Stimulated activated CD8-positive, alpha-beta memory T cell treated with anti-CD3 and anti-CD28 coated beads, Interleukin-15, amount 100 ng/mL, for 48 hours (primary cell): Measurements from ENCODE around the gene TUBGCP2.

Source experiments
- DNase-seq, 2 donors: peaks; one replicate each; pipeline ENCODE4 v3.0.0-alpha.2; 2020; ENCODE audit warnings: low read depth in 2 of 2

Gene TUBGCP2, protein sequence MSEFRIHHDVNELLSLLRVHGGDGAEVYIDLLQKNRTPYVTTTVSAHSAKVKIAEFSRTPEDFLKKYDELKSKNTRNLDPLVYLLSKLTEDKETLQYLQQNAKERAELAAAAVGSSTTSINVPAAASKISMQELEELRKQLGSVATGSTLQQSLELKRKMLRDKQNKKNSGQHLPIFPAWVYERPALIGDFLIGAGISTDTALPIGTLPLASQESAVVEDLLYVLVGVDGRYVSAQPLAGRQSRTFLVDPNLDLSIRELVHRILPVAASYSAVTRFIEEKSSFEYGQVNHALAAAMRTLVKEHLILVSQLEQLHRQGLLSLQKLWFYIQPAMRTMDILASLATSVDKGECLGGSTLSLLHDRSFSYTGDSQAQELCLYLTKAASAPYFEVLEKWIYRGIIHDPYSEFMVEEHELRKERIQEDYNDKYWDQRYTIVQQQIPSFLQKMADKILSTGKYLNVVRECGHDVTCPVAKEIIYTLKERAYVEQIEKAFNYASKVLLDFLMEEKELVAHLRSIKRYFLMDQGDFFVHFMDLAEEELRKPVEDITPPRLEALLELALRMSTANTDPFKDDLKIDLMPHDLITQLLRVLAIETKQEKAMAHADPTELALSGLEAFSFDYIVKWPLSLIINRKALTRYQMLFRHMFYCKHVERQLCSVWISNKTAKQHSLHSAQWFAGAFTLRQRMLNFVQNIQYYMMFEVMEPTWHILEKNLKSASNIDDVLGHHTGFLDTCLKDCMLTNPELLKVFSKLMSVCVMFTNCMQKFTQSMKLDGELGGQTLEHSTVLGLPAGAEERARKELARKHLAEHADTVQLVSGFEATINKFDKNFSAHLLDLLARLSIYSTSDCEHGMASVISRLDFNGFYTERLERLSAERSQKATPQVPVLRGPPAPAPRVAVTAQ

DNA sequence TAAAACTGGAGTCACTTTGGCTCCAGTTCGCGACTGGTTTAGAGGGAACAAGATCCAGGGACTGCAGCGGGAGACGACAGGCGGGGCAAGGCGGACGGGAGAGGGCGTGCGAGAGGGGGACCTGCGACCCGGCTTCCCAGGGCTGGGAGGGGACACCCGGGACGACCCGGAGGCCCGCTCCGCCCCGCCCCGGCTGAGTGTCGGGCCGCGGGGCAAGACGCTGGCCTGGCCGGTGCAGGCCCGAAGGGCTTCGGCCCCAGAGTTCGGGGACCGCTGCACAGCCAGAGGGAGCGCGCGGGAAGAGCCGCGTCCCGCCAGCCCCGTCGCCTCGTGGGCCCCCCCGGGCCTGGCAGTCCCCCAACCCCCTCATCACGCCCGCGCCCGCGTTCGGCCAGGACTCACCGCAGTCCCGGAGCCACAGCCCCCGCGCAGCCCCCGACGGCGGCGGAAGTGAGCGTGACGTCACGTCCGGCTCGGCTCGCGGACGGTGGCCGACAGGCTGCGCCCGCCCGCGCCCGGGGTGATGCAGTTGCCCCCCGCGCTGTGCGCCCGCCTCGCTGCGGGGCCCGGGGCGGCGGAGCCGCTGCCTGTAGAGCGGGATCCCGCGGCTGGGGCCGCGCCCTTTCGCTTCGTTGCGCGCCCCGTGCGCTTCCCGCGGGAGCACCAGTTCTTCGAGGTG, at the start of gene TUBGCP2, which contains the start of gene ZNF511:
TUBGCP2 (minus strand) TSS at position 452 of the 679 bp plus-strand sequence. CDS start 5,931 bp downstream, outside the sequence.
ZNF511 (plus strand) TSS at position 494 of the 679 bp plus-strand sequence; CDS start at position 524, 30 bp downstream.
- peak; percentile 86 for DNase-seq

DNA sequence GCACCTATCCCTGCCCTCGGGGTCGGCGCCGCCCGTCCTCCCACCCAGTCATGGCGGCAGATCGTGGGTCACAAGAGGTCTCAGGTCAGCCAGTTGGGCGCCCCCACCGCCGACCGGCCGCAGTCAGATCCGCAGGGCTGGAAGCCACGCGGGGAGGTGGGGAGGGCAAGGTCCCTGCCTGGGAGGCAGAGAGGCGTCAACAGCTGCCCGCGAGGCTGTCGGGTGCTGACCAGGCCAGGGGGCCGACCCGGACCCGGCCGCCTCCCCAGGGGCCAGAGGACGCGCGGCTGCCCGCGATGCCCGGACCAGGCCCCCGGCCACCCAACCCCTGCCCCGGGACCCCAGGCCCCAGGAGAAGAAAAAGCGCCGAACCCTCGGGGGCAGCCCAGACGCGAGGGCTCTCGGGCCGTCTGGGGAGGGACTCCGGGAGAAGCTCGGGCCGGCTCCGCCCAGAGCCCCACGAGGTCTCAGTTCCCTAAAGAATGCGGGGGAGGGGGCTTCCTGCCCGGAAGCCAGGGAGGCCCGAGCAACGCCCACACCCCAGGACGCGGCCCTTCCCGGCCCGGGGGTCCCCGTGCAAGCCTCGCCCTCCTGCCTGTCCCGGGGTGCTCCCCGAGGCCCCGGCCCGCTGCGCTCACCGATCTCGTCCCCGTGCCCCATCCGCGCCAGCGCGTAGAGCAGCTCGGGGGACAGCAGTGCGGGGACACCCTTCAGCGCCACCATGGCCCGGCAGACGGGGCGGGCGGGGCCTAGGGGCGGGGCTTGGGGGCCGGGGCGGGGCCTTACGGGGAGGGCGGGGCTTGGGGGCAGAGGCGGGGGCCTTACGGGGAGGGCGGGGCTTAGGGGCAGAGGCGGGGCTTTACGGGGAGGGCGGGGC, 48.9 kb upstream of the TUBGCP2 start, which contains the start of gene FUOM:
FUOM (minus strand) TSS at position 735 of the 877 bp plus-strand sequence; CDS start at position 723, 12 bp downstream.
- DNase-seq: peak; percentile 65 to 70

DNA sequence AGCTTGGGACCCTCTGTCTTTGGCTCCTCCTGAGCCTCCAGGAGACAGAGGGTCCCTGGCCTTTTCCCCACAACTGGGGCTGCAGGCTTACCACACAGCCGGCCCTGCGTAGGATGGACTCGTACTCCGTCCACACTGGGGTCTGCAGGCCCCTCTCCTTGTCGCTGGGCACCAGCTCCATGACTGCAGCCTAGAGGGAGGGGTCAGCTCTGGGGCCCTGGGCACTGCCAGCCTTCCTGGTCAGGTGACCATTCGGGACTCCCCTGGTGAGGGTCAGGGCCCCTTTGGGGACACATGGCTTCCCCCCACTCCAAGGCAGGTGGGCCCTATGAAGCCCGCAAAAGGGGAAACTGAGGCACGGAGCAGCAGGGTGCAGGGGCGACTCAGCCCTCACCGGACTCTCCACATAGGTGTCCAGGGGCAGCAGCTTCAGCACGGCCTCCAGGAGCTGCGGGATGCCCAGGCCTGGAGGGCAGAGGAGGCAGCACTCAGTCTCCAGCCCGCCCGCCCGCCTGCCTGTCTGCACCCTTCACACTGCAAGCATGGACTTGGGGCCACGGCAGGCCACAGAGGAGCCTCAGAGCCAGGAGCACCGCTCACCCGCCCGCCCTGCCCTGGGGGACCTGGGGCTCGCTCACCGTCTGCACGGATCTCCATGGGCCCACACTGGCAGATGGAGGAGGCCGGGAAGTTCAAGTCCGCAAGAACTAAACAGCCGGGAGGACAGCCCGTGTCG, 48.0 kb upstream of the TUBGCP2 start:
- DNase-seq: no peak

DNA sequence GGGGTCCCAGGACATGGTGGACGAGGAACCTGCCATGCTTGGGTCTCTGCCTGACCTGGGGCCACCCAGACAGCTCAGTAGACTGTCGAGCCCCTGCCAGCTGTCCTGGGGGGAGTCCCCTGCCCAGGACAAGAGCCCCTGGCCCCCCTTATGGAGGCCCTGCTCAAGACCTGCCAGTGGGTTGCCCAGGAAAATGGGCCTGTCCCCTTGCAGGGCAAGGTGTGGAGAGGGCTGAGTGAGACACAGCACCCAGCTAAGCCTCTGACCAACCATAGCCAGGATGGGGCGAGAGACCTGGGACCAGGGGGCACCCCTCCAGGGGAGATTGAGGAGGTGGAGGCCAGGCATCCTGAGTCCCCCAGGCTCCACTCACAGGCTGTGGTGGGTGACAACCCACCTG, 47.3 kb upstream of the TUBGCP2 start:
- DNase-seq: no peak

DNA sequence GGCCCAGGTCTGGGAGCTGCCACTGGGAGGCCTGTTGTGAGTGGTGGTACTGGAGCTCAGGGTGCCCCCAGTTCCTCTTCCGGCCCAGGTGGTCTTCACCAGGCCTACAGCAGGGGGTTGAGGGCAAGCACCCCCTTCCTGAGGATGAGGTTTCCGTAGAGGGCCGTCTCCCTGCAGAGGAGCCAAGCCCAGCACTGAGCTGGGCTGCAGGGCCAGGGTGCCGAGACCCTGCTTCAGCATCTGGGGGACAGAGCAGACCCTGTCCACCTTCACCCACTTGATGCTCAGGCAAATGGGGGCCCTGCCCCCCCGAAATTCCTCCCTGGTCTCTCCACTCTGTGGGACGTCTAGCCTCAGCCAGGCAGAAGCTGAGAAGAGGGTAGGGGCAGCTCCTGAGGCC, 46.6 kb upstream of the TUBGCP2 start:
- DNase-seq: no peak

DNA sequence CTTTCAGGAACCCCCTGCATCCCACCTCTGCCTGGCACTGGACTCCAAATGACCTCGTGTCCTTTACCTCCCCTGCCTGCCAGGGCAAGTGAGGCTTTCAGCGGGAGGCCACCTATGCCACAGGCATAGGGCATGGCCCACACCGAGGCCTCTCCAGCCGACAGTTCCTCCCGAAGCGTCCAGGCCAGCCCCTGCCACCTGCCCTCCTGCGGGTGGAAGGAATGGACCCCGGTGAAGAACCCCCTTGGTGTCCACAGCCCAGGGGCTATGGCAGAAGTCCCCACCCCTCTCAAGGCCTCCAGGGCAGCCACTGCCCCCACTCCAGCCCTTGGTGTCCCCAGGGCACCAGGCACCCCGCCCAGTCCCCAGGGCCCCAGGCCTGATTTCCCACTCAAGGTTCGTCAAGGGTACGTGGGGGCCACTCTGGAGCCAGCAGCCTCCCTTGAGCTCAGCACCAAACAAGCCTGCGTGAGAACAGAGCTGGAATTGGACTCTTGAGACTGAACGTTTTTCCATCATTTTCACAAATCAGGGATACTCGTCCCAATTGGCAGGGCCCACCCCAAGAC, 46.1 kb upstream of the TUBGCP2 start:
- DNase-seq: no peak

DNA sequence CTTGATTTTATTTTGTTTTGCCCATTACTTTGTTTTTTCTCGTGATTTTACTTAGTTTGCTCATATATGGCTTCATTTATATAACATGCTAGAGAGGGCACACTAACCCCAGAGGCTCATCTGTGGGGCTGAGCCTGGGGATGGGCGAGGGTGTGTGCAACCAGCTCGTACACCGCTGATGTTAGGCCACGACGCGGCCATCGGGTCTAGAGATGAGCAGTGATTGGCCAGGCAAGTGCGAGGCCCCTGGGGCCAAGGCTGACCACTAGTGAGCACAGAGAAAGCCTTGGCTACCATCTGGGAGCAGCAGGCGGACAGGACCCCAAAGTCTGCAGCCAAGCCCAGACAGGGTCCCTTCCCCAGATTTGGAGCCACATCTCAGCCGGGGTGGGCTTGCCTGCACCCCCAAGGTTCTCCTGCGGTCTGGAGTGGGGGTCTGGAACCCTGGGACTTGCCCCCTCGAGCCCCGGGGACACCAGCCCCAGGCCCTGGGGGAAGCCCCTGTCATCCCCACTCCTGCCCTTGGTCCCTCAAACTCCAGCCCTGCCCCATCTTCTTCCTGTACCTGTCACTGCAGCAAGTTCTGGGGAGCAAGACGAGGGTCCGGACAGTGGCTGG, 45.4 kb upstream of the TUBGCP2 start:
- DNase-seq: no peak

DNA sequence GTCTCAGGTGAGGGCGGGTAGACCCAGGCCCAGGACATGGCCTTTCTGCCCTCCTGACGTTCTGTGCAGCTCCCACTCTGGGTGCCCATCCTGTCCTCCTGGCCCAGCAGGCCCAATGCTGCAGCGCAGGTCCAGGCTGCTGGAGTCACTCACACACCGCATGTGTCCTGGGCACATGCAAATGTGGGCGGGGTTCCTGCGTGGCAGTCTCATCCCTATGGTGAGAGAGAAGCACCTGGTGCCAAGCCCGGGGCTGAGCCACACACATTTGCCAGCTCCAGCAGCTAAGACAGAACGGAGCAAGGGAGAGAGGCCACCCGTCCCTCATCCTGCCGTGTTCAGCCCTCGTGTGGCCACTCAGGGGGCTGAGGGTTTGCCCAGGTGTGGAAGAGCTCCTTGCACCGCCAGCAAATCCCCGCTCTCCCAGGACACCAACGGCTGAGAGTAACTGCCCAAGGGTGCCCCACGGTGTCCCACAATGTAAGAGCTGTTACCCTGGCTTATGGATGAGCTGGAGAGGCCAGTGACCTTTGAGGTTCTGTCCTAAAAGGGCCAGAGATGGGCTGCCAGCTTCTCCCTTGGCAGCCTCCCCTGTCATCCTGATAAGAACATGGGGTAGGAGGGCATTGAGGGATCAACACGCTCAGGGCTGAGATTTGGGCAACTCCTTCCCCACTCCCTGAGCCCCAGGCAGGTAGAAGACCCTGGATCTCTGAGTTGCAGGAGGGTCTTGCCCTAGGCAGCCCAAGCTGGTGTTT, 44.7 kb upstream of the TUBGCP2 start:
- no peak for DNase-seq

DNA sequence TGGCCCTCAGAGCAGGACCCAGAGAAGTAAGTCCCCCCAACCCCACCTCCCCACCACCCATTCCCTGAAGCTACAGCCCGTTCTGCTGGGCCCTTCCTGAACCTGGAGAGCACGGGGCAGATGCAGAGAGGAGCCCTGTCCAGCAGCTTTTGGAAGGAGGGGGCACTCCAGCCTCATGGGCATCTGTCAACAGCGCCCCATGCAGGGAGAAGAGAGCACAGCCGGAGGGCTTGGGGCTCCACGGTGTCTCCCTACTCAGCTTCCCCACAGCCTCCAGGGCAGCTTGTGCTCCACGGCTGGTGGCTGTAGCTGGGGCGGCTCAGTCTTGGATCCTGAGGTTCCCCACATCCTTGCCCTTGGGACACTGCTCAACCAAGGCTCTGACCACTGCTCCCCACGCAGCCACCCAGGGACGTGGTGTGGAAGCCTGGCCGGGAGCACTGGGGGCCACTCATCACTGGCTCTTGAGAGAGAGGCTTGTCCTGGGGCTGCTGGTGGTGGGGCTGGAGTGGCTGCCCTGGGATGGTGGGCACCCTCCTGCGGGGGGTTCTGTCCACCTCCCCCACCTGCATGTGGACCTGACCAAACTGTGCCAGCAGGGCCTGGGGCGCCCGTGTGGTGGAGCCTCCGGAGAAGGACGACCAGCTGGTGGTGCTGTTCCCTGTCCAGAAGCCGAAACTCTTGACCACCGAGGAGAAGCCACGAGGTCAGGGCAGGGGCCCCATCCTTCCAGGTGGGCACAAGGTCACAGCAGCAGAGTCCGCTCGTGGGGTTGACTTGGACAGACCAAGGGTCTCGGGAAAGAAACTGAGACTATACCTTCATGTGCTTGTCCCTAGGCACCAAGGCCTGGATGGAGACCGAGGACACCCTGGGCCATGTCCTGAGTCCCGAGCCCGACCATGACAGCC, 43.0 kb upstream of the TUBGCP2 start:
- no peak for DNase-seq

DNA sequence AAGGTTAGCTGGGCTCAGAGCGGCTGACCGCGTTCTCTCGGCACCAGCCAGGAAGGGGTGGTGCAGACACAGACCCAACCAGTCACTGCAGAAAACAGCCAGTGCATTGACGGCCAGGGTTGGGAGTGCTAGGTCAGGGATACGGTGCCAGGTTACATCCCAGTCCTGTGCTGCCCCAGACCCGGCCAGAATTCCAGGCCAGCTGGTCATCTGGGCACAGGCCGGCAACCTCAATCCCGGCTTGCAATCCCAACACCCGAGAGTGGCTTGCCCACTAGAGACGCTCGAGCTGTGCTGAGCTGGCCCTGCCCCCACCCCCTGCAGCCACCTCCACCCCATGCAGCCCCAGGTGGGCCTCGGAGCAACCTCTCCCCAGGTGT, 42.3 kb upstream of the TUBGCP2 start:
- DNase-seq: no peak

DNA sequence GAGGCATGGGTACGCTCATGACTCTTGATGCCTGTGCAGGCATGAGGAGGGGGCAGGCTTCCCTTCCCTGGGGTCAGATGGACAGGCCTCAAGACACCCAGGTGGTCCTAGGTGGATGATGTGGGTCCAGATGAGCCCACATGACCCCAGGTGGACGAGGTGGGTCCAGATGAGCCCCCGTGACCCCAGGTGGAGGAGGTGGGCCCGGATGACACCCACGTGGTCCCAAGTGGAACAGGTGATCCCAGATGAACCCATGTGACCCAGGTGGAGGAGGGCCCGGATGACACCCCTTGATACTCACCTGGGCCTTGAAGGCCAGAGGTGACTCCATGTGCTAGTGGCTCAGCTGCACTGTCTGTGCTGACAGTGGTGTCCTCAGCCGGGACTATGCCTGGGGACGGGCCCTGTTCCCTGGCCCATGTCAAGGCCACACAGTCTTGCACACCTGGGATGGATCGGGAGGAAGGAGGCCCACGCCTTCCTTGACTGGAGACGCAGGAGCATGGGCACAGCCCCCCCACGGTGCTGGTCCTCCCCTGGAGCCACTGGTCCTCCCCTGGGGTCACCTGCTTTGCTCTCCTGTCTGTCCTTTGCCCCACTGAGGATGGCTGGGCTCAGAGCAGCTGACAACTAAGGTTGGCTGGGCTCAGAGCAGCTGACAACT, 41.7 kb upstream of the TUBGCP2 start:
- no peak for DNase-seq

DNA sequence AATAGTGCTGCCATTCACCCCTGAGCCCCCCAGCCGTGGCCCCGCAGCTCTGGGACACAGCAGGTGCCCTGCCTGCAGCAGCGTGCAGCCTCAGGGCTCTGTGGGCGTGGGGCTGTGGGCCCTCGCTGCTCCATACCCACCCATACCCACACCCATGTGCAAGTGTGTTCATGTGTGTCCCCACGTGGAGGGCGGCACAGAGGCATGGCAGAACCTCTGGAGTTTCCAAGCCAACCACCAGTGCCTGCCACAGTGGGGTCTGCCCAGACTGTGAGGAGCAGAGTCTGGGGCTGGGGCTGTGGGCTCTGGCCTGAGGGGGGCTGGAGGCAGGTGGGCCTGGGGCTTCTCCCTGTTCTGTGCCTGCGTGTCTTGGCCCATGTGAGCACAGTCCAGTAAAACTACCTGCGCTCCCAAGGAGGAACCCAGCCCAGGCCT, 40.9 kb upstream of the TUBGCP2 start:
- DNase-seq: no peak

DNA sequence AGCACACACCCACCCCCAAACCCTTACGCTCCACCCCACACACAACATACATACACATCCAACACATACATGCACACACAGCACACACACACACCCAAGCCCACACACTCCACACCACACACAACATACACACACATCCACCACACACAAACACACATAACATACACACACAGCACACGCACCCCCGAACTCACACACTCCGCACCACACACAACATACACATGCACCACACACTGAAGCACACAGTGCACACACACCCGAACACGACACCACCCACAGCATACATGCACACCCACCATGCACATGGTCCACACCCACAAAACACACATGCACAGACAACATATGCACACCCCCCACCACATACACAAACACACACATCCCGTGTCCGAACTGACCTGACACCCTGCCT, 40.5 kb upstream of the TUBGCP2 start:
- DNase-seq: no peak

DNA sequence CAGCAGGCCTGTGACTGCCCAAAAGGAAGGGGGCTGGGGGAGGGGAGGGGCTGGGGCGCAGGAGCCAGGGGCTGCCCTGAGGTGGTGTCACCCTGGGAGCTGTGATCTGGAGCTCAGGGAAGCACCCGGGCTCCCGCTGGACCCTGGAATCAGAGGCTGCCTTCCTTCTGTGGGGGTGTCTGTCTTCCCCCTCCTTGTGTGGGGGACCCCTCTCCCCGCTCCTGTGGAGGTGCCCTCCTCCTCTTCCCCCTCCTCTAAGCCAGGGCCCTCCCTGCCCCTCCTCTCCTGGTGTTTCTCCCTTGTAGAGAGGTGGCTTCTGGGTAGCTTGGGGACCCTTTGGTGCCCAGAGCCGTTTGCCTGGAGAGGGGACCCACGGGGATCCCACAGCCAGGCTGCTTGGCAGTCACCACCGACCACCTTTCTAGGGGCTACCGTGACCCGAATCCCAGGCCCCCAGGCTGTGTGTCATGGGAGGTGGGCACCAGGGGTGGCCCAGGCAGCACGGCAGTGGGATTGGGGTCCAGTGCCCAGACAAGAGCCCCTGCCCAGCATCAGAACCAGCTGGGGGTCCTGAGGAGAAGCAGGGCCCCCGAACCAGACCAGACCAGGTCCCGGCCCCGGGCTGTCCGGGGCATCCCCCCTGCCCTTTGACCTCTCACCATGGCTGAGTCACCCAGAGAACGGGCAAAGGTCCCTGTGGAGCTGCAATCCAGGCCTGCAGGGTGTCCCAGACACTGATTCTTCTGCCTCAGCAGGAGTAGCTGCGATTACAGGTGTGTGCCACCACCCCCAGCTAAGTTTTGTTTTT, 39.2 kb upstream of the TUBGCP2 start:
- DNase-seq: no peak

DNA sequence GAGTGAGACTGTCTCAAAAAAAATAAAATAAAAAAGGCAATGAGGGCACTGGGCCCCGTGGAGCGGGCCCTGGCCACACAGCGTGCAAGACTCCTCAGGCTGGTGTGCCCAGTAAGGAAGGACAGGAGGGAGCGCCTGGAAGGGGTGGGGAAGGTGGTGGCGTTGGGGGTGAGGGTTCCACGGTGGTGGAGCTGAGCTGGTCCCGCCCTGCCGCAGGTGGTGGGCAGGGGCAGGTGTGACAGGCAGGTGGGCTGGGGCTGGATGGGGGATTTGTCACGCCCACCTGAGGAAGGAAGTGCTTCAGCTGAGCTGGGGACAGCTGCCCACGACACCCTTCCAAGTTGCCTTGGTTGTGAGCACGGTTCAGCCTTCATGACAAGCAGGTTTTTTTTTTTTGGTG, 37.7 kb upstream of the TUBGCP2 start:
- no peak for DNase-seq

DNA sequence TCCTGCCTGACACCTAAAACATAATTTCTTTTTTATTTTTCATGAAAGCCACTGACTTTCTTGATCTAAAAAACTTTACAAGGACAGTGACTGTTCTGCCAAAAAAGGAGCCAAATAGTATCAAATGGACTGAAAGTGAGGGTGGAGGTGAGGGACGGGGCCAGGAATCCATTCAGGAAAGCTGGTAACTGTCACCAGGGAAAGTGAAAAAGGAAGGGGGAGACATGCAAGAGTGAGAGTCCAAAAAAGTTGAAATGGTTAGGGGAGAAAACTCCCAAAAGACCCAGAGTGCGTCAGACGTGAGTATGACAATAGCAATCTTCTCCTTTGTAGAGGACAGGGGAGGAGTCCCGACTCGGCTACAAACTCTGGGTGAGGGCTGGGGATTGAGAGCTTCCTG, 35.6 kb upstream of the TUBGCP2 start:
- no peak for DNase-seq
